ENCODE data around the gene ARL5B. TPM values are rescaled to one million over a fixed set of nuclear protein-coding genes. Genes with fewer than 3 reads are reported as not detected.

Gene ARL5B
- polyA plus RNA-seq, 2 of the 4 experiments (the other 2 are of a cell fraction): 8.8 to 24.5 TPM

- TF ChIP-seq HEYL (CRISPR knock-in tag; IDR thresholded peaks at IDR 0.05) (no peak), ELK1 (IDR thresholded peaks at IDR 0.05; ENCODE audit: low read depth, low read length) (no peak), ZFP36 (IDR thresholded peaks at IDR 0.05; ENCODE audit: borderline replicate concordance, partially characterized antibody) (no peak)
Observed at GRCh38 chr10:18684416-18684815, 25.2 kb downstream of the ARL5B start (continued).

GRCh38 chr10:18684953-18685352, 25.7 kb downstream of the ARL5B start:
- WGBS (ENCODE audit: missing lambda C conversion rate): 32% methylated on average over 3 of the region's 3 CpGs
- Histone ChIP-seq H3K9me3 (no peaks in the 10 kb centered on the region), H3K27ac (no peak overlapping the region), H3K4me1 (peaks cover 34% of the 10 kb centered on the region), H3K4me3 (no peak overlapping the region), H3K4me2 (no peak overlapping the region)
- no peak for DNase-seq (ENCODE audit: low read depth in 1 of 2, low spot score in 1 of 2)
- TF ChIP-seq HMGXB4 (CRISPR knock-in tag; IDR thresholded peaks at IDR 0.05; ENCODE audit: borderline replicate concordance): no peak
- TF ChIP-seq MAFK (IDR thresholded peaks at IDR 0.05; ENCODE audit: partially characterized antibody): no peak
- no peak for TF ChIP-seq REST (IDR thresholded peaks at IDR 0.05)
- no peak for TF ChIP-seq RARB (CRISPR knock-in tag; IDR thresholded peaks at IDR 0.05)
- TF ChIP-seq ZNF302 (CRISPR knock-in tag; IDR thresholded peaks at IDR 0.05): no peak
- no peak for TF ChIP-seq GATA3 (IDR thresholded peaks at IDR 0.05; ENCODE audit: borderline replicate concordance)
- TF ChIP-seq MAX (IDR thresholded peaks at IDR 0.05): no peak
- TF ChIP-seq CBX2 (IDR thresholded peaks at IDR 0.05; ENCODE audit: borderline replicate concordance, low read depth): no peak
- no peak for TF ChIP-seq TP53 (CRISPR knock-in tag; IDR thresholded peaks at IDR 0.05)
- no peak for TF ChIP-seq HOXB13 (CRISPR knock-in tag; IDR thresholded peaks at IDR 0.05; ENCODE audit: low read depth)
- TF ChIP-seq NR3C1 (IDR thresholded peaks at IDR 0.05): no peak
- no peak for TF ChIP-seq CHD4 (IDR thresholded peaks at IDR 0.05; ENCODE audit: borderline replicate concordance)
- no peak for TF ChIP-seq POLR2AphosphoS2 (conservative IDR thresholded peaks at IDR 0.05; ENCODE audit: low read length)
- no peak for TF ChIP-seq USF2 (IDR thresholded peaks at IDR 0.05)
- TF ChIP-seq FOSB (CRISPR knock-in tag; IDR thresholded peaks at IDR 0.05): no peak
- TF ChIP-seq MYC (IDR thresholded peaks at IDR 0.05; ENCODE audit: borderline replicate concordance, low read length): no peak
- no peak for TF ChIP-seq ZC3H11A (IDR thresholded peaks at IDR 0.05)
- TF ChIP-seq KDM1A (IDR thresholded peaks at IDR 0.05; ENCODE audit: low read depth): no peak
- no peak for ATAC-seq
- POLR2A ChIA-PET: no interaction called here
- no peak for FAIRE-seq
- CTCF ChIA-PET: no interaction called here

All from A549 (cell line).